Activated CD4-positive, alpha-beta T cell treated with anti-CD3 and anti-CD28 coated beads, Interleukin-2, amount 50 U/mL, for 24 hours (primary cell): ENCODE measurements around the gene IGFLR1.

Source experiments
- DNase-seq, 2 donors: peaks; one replicate each; pipeline ENCODE4 v3.0.0-alpha.2; 2020; ENCODE audit warnings: low read depth in 1 of 2, low spot score in 1 of 2

The IGFLR1 gene, protein sequence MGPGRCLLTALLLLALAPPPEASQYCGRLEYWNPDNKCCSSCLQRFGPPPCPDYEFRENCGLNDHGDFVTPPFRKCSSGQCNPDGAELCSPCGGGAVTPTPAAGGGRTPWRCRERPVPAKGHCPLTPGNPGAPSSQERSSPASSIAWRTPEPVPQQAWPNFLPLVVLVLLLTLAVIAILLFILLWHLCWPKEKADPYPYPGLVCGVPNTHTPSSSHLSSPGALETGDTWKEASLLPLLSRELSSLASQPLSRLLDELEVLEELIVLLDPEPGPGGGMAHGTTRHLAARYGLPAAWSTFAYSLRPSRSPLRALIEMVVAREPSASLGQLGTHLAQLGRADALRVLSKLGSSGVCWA

DNA sequence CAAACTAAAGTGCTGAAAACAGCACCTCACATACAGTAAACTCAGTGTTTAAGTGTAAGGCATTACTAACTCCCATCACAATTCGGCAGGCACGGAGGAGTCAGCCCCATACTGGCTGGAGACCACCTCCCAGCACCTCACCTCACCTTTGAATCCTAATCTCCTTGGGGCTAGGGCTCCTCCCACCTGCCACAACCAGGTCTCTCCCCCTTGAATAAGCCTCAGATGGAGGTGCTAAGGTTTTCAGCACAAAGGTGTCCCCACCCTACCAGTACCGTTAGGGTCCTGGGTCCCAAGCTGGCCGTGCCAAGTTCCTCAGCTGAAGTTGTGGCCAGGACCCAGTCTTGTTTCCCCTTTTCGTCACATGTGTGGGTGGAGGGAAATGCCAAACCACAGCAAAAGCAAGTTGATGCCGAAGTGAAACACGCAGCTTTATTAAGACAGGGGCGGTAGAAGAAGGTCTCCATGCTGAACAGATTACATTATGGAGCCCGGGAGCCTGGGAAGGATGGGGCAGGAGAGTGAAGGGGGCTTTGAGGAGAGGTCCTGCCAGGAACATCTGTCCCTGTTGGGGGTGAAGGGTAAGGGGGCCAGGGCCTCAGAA, at the start of gene IGFLR1:
TSS of gene IGFLR1 (minus strand) at position 332 of the 604 bp plus-strand sequence. CDS start 1,272 bp downstream, outside the sequence.
- DNase-seq, result peak in 1 of 2 donors; percentile 85

DNA sequence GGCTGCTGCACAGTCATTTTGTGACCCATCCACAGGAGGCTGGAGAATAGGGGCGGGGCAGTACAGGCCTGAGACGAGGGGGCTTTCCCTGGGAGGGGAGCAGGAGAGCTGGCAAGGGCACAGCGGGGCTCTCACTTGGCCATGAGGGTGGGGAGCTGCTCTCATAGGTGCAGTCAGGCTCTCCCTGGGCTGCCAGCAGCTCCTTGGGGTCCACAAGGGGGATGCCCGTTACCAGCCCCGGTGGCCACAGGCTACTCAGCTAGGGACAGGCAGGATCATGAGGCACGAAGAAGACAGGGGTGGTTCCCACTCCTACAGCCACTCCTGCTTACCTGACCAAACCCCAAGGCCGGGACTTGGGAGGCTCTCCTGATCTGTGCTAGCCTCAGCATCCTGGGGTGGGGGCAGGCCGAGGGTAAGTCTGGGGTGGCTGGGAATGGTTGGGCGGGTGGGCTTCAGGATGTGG, 49.6 kb upstream of the IGFLR1 start:
- DNase-seq, result no peak

DNA sequence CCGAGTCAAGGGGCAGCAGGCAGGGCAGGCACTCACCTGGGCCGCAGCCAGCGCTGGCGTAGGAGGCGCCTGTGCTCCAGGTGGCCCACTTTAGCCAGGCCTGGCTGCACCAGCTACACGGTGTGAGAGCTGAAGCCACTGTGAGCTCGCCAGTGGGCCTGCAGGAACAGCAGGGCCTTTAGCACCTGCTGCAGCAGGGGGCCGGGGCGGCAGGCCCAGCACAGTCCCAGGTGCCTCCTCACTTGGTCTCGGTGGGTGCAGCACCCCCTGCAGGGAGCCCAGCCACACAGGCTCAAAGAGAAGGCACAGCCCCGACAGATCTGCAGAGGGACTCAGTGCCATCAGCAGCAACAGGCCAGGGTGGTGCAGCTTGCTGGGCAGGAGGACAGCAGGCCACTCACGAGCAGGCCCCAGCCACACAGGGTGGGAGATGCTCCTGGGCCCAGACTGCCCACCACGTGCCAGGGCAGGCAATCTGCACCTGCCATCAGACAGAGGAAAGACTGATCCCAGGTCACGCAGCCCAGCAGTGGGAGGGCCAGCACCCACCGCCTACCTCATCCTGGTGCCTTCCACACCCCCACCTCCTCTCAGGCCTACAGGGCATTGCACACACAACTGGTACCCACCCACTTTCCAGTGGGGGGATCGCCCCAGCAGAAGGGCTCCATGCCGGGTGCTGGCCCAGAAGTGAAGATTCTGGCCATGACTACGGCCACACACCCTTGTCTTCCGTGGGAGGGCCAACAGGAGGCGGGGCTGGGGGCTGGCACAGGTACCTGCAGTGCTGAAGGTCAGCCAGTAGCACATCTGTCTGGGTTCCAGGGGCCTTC, 48.9 kb upstream of the IGFLR1 start:
- no peak for DNase-seq

DNA sequence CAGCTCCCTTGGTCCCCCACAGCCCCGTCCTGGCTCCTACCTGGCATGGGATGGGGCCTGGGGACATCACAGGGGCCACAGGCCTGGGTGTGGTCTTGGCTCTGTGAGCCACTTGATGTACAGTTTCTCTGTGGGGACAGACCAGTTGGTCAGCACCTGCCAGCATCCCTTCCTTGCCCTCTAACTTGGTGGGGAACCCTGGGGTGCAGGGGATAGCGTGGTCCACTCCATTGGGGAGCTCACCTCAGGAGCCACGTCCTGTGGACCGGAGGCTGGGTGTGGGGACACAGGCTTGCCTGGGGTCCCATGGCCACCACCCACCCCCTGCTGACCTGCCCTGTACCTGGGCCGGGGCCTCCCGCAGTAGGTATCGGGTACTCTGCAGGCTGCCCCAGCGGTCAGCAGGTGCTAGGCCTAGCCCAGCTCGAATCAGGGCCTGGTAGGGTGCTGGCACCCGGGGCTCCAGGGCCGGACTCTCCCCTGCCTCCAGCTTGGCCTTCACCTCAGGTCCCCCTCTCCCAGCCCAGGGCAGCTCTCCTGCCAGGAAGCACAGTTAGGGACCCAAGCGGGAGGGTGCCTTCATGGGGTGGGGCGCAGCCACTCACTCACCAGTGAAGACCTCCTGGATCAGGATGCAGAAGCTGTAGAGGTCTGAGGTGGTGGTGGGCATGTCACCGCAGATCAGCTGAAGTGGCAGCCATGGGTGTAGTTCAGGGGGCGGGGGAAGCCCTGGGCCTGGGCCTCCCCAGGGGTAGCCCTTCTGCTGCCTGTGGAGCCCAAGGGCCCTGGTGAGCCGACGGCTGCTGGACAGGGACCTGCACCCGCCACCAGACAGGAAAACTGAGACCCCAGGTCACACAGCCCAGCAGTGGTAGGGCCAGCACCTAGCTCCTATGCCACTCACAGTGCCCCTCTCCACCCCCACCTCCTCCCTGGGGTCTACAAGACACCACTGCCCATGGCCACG, 48.0 kb upstream of the IGFLR1 start:
- no peak for DNase-seq

DNA sequence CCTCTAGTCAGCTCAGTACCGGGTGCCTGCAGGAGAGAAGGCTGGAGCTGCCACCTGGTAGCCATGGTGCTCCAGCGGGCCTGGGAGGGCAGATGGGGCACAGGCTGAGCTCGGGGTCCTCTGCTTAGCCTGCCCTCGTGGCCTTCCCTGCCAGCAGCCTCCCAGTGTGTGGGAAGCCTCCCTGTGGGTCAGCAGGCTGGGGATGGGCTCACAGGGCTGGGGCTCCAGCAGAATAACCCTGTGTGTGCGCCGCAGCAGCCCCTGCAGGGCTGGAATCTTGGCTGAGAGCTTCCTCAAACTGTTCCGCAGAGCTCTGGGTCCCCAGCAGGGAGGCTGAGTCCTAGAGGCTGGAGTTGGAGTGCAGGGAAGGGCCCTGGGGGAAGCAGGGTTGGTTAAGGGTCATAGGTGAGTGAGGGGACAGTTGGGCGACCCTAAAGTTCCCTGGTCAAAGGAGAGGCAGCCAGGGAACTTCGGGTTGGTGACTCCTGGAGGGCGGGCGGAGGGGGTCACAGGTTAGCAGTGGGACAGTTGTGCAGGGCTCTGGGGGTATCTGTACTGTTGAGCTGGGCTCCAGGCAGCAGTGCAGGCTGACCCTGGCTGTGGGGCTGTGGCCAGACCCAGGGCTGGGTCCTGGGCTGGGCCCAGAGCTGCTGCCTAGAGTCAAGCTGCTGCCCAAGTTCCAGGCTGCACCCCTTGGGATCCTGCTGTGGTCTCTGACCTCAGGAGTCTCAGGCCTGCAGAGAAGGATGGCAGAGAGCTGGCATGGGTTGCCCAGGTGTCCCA, 47.1 kb upstream of the IGFLR1 start:
- DNase-seq, result no peak

DNA sequence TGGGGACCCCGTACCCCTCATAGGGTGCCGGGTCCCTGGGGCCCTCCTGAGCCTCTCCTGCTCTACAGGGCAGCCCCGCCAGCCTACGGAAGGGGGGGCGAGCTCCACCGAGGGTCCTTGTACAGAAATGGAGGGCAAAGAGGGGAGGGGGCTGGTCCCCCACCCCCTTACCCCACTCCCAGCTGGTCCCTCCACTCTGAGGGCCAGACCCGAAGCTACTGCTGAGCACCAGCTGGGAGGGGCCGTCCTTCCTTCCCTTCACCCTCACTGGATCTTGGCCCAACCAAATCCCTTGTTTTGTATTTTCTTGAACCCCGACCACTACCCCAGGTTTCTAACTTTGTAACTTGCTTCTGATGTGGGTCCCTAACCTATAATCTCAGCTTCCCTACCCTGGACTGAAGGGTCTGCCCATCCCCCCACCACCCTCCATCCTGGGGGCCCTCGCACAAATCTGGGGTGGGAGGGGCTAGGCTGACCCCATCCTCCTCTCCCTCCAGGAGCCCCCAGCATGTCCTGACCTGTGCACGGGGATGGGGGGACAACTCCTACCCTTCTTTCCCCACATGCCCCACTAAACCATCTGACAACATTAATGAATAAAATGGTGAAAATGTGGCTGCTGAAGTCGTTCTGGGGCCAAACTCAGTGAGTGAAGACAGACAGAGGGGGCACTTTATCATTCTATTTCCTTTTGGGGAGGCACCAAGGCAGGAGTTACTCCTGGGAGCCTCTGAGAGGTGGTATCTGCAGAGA, 46.1 kb upstream of the IGFLR1 start:
- no peak for DNase-seq

DNA sequence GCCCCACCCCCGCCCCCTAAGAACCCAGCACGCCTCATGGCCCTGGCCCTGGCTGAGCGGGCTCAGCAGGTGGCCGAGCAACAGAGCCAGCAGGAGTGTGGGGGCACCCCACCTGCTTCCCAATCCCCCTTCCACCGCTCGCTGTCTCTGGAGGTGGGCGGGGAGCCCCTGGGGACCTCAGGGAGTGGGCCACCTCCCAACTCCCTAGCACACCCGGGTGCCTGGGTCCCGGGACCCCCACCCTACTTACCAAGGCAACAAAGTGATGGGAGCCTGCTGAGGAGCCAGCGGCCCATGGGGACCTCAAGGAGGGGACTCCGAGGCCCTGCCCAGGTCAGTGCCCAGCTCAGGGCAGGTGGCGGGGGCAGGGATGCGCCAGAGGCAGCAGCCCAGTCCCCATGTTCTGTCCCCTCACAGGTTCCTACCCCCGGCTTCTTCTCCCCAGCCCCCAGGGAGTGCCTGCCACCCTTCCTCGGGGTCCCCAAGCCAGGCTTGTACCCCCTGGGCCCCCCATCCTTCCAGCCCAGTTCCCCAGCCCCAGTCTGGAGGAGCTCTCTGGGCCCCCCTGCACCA, 45.1 kb upstream of the IGFLR1 start:
- DNase-seq, result no peak

DNA sequence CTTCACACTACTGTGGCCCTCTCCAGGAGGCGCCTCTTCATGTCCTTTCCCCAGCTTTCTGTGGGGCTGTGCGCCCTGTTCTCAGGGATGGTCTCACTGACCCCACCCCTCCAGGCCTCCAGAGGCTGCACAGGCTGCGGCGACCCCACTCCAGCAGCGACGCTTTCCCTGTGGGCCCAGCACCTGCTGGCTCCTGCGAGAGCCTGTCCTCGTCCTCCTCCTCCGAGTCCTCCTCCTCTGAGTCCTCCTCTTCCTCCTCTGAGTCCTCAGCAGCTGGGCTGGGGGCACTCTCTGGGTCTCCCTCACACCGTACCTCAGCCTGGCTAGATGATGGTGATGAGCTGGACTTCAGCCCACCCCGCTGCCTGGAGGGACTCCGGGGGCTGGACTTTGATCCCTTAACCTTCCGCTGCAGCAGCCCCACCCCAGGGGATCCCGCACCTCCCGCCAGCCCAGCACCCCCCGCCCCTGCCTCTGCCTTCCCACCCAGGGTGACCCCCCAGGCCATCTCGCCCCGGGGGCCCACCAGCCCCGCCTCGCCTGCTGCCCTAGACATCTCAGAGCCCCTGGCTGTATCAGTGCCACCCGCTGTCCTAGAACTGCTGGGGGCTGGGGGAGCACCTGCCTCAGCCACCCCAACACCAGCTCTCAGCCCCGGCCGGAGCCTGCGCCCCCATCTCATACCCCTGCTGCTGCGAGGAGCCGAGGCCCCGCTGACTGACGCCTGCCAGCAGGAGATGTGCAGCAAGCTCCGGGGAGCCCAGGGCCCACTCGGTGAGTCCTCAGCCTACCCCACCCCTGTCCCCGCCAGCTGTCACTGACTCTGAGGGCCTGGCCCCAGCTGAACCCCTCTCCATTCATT, 44.3 kb upstream of the IGFLR1 start:
- DNase-seq, result no peak

DNA sequence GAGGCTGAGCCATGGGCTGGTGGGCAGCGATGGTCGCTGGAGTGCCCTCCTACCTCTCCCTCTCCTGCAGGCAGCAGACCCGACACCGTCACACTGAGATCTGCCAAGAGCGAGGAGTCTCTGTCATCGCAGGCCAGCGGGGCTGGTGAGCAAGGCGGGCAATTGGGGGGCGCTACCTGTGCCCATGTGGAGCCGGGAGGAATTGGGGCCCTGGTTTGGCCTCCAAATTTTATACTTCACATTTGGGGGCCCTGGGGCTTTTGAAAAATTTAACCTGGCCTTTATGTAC, 43.0 kb upstream of the IGFLR1 start:
- no peak for DNase-seq

DNA sequence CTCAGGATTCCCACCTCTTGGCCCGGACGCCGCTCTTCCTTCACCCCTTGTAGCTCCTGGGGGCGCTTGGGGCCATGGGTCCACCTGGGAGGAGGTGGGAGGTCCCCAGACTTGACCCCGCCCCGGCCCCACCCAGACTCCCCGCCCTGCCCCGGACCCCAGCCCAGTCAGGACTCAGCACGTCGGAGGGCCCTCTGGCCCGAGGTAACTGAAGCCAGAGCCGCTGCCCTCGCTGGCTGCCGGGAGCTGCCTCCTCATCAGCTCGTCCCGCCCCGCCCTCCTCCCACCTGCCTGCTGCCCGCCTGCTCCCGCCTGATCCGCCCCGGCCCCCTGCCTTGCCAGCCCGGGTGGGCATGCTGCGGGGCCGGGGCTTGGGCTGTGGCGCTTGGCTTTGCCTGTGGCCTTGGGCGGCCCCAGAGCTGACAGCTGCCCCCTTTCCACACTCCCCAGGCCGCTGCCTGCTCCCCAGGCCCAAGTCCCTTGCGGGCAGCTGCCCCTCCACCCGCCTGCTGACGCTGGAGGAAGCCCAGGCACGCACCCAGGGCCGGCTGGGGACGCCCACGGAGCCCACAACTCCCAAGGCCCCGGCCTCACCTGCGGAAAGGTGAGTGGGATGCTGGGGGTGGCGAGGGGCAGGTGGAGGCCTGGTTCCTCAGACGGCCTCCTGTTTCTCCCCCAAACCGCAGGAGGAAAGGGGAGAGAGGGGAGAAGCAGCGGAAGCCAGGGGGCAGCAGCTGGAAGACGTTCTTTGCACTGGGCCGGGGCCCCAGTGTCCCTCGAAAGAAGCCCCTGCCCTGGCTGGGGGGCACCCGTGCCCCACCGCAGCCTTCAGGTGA, 42.5 kb upstream of the IGFLR1 start:
- DNase-seq, result no peak

DNA sequence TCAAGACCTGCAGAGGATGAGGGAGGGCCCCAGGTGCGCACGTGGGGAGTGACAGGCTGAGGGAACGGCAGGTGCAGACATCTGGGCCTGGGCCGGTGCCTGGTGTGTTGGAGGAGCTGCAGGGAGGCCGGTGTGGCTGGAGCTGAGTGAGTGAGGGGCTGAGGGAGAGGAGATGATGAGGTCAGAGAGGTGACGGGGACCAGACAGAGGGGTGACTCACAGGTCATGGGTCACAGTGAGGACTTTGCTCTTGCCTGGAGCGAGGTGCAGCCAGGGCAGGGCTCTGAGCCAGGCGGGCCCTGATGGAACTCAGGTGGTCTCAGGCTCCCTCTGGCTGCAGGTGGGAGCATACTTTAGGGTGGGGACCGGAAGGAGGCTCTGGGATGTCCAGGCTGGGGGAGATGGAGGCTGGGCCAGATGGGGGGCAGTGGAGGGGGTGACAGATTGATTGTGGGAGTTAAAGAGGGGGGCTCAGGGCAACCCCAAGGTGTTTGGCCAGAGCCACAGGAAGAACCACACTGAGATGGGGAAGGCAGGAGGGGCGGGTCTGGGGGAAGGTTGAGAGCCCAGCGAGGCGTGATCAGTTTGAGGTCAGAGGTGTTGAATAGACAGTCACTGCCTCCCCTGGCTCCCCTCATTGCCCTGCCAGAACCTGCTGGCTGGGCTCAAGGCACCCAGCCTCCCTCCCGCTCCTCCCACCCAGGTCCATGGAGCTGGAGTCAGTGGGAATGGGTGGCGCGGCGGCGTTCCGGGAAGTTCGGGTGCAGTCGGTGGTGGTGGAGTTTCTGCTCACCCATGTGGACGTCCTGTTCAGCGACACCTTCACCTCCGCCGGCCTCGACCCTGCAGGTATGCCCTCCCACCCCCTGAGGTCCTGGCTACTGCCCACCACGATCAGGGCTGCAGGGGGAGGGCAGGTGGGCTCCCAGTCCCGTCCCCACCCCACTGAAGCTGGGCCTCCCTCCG, 41.5 kb upstream of the IGFLR1 start:
- DNase-seq, result no peak

DNA sequence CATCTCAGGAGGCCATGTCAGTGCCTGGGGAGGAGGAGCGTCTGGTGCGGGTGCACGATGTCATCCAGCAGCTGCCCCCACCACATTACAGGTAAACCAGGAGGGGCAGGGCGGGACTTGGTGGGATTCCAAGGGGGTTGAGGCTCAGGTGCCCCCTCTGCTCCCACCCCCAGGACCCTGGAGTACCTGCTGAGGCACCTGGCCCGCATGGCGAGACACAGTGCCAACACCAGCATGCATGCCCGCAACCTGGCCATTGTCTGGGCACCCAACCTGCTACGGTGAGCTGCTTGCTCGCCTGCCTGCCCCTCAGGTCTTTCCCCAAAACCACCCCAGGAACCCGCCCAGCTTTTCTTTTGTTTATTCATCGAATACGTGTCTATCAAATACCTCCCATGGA, 40.3 kb upstream of the IGFLR1 start:
- DNase-seq, result no peak

DNA sequence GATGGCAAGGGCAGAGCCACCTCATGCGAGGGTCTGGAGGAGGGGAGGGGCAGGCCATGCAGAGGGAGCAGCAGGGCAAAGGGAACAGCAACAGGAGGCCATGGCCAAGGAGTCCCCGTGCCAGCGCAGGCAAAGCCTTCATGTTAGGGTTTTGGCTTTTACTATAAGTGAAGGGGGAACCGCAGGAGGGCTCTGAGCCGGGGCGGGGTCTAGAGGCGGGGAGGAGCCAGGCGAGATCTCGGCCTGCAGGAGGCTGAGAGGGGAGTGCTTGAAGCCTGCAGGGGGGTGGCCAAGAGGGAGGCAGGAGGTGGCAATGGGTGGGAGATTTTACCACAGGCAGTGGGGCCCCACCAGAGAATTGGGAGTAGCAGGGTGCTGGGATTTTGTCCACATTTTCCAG, 39.4 kb upstream of the IGFLR1 start:
- DNase-seq, result no peak

DNA sequence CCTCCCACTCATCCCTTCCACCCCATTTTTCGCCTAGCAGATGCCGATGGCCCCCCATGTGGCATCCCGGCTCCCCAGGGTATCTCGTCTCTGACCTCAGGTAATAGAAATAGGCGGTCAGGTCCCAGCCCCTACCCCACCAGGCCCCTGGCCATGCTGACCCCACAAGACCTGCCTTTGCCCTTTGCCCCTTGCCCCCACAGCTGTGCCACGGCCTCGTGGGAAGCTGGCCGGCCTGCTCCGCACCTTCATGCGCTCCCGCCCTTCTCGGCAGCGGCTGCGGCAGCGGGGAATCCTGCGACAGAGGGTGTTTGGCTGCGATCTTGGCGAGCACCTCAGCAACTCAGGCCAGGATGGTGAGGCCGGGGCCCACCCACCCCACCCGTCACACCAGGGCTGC, 38.5 kb upstream of the IGFLR1 start:
- no peak for DNase-seq

DNA sequence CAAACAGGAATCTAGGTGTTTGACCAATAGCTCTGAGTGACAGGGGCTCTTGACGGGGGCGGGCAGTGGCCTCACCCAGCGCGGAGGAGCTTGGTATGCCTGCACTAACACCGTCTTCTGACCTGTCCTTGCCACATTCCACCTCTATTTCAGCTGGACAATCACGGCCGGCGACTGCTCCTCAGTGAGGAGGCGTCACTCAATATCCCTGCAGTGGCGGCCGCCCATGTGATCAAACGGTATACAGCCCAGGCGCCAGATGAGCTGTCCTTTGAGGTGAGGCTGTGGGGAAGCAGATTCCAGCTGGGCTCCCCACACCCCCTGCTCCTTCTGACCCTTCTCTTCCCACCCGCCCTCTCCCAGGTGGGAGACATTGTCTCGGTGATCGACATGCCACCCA, 37.8 kb upstream of the IGFLR1 start:
- DNase-seq, result no peak

DNA sequence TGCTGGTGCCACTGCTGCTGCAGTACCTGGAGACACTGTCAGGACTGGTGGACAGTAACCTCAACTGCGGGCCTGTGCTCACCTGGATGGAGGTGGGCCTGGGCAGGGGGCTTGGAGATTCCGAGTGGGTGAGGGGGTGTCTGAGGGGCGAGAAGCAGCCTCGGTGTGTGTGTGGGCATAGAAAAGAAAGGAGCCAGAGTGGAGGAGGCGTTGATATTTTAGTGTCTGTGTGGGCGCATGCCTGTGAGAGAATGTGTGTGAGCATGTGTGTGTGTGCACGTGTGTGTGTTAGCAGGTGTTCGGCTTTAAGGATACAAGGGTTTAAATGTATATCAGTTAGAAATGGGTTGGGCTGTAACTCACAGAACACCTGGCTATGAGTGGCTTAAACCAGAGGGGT, 36.8 kb upstream of the IGFLR1 start:
- no peak for DNase-seq
